Colon (tissue), 2 donors: ENCODE data around the gene PLCZ1.
"Not testable (repeated sequence)": the region's sequence is repeated elsewhere in the genome, so short reads cannot be mapped to it uniquely, and the experiment has no call there.

Source experiments
- FAIRE-seq: peaks from 2 replicates; lab custom pipeline; 2012; peaks lifted over from hg19 to GRCh38; lab: Jason Lieb, UNC
- donor health status: control.
- donor health status: control.

Gene PLCZ1, protein sequence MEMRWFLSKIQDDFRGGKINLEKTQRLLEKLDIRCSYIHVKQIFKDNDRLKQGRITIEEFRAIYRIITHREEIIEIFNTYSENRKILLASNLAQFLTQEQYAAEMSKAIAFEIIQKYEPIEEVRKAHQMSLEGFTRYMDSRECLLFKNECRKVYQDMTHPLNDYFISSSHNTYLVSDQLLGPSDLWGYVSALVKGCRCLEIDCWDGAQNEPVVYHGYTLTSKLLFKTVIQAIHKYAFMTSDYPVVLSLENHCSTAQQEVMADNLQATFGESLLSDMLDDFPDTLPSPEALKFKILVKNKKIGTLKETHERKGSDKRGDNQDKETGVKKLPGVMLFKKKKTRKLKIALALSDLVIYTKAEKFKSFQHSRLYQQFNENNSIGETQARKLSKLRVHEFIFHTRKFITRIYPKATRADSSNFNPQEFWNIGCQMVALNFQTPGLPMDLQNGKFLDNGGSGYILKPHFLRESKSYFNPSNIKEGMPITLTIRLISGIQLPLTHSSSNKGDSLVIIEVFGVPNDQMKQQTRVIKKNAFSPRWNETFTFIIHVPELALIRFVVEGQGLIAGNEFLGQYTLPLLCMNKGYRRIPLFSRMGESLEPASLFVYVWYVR

DNA sequence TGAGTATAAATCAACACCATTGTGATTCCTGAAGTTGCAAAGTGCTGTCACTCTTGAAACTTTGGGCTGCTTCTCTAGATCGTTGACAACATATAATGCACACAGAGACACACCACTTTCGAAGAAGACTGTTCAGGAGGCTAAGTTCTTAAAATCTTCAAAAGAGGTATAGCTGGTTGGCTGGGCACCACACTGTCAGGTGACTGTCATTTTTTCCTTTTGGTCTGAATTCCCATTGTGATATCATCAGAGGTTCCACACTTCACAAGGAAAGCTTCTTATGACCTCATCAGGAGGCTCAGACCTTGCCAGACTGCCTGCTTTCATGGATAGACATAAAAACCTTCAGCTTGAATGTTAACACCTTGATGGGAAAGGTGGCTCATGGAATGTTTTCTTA, at the start of gene PLCZ1, which contains the start of gene CAPZA3:
Gene PLCZ1 (minus strand): TSS at position 194 of the 400 bp plus-strand sequence. CDS start 641 bp downstream, outside the sequence.
Gene CAPZA3 (plus strand): TSS at position 301 of the 400 bp plus-strand sequence. CDS start 150 bp downstream, outside the sequence.
- FAIRE-seq: no peak

DNA sequence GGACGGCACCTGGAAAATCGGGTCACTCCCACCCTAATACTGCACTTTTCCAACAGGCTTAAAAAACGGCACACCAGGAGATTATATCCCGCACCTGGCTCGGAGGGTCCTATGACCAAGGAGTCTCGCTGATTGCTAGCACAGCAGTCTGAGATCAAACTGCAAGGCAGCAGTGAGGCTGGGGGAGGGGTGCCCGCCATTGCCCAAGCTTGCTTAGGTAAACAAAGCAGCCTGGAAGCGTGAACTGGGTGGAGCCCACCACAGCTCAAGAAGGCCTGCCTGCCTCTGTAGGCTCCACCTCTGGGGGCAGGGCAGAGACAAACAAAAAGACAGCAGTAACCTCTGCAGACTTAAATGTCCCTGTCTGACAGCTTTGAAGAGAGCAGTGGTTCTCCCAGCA, 47.7 kb upstream of the PLCZ1 start:
- FAIRE-seq: not testable (repeated sequence)

DNA sequence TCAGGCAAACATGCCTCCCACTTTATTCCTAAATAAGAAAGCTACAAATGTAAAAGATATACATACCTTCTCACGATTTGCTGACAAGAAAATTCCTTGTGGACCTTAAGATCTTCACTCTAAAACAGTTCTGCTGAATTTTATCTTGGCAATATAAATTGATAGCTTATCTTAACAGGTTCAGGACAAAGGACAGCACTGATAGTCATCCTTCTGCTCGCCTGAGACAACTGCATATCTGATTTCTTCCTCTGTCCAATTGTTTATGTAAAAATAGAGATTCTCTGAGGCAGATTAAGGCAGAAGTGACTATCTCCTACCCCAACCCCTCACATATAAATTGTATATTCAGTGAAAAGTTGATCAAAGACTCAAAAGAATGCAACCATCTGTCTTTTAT, 45.0 kb upstream of the PLCZ1 start:
- no peak for FAIRE-seq

DNA sequence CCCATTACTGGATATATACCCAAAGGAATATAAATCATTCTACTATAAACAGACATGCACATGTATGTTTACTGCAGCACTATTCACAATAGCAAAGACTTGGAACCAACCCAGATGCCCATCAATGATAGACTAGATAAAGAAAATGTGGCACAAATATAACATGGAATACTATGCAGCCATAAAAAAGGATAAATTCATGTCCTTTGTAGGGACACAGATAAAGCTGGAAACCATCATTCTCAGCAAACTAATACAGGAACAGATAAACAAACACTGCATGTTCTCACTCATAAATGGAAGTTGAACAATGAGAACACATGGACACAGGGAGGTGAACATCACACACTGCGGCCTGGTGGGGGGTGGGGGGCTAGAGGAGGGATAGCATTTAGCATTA, 28.7 kb upstream of the PLCZ1 start:
- FAIRE-seq: not testable (repeated sequence)

DNA sequence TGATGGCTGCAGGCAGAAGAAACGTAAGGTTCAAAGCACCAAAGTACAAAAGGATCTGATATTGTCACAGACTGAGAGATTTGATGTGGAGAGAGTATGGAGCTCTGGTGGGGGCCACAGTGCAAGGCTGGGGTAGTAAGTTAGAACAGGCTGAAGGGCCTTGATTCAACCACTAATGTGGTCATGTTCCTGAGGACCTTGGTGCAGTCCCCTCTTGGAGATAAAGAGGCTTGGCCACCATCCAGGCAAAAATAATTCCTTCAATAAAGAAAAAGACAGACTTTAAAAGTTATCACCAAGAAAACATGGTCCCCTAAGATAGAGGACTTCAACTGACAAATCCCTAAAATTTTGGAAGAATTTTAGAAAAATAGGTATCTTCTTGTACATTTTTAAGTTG, 17.5 kb upstream of the PLCZ1 start:
- no peak for FAIRE-seq

DNA sequence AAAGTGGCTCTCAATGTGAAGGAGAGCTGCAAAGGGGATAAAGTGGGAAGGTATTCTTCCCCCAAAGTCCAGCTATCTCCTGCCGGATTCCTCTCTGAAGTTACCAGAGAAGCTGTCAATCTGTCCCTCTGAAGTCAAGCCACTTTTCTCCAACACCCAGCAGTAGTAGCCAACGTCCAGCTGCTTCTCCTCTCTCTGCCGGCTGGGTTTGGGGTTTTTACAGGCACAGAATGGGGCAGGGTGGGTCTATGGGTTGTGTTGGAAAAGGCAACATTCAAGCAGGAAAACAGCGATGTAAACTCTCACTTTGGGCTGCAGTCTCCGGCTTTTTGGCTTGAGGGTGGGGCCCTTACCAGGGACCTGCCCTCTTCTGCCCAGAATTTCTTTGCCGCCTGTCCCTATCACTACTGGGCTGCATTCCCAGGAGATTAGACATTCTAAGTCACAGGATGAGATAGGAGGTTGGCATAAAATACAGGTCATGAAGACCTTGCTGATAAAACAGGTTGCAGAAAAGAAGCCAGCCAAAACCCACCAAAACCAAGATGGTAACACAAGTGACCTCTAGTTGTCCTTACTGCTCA, 16.4 kb upstream of the PLCZ1 start:
- no peak for FAIRE-seq

DNA sequence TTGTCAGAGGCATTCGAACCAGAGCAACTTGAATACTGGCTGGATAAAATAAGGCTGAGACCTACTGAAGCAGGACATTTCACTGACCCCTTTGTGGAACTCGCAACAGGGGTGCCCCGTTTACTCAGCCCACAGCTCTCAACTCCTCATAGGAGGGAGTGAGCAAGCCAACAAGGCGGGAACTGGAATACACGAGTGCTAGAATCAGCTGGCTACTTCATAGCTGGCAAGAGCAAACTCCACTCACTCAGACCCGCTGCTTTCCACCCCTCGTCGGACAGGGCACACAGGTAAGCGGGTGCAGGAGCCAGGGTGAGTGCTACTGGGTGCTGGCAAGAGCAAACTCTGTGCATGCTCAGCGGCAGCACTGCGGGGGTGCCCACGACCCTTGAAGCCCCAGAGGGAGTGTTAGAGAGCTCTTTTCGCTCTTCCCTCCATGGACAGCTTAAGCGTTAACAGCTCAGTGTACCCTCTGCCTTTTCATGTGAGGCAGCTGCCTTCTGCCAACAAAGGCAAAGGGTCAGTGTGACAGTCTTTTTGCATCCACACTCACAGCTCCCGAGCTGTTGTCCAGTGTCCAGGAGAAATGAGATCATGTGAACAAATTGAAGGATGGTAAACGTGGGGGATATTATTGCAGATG, 15.8 kb upstream of the PLCZ1 start:
- no peak for FAIRE-seq

DNA sequence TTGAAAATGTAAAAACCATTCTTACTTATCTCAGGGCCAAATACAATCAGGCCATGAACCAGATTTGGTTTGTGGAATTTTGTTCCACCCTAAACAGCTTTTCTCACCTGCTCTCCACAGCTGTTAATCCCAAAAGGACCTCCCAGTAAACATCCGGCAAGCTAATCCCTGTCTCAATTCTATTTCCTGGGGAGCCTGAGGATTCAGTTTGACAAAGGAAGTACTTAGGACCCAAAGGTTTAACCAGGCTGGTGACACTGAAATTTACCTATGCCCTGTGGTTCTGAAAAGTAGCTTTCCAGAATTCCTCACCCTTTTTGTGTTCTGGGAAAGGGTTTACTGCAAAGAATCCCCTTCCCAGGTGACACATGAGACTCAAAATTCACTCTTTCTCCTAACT, 15.1 kb upstream of the PLCZ1 start:
- no peak for FAIRE-seq

DNA sequence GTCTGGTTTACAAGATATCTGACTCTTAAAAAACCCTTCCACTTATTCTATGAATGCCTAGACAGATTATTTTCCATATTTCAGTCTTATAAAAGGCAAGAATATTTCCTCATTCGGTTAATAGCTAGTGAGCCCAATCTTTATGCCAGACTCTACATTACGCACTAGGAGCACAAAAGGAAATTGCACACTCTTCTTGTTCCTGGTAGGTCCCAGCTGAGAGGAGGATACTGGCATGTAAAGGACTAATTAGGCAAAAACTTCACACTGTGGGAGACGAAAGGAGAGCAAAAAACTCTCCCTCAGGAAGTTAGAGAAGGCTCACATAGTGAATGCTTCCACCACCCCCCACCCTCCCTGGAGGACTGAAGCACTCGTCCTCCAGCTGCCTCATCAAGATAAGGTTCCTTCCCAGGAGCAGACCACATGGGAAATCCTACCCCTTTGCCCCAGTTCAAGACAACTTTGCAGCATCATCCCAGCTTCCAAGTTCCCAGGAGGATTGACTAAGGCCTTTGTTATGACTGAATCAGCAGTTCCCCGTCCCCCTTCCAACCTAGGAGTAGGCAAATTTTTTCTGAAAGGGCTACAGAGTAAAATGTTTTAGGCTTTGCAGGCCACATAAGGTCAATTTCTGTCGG, 14.6 kb upstream of the PLCZ1 start:
- no peak for FAIRE-seq

DNA sequence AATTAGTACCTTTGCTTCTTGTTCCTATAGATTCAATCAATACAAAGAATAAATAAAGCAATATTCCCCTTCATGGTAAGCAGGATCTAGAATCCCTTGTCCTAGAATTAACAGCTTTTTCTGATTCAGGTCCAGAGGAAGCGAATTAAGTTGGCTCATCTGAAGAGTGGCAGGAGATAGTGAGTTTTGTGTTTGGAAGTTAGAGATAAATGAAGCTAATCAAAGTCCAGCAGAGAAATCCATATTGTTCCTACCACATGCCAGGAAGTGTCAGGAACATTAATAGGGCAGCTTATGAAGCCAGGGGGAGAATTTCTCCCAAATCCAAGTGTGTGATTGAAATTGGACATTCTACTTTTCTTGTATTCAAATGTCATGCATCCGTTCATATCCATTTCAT, 14.1 kb upstream of the PLCZ1 start:
- no peak for FAIRE-seq

DNA sequence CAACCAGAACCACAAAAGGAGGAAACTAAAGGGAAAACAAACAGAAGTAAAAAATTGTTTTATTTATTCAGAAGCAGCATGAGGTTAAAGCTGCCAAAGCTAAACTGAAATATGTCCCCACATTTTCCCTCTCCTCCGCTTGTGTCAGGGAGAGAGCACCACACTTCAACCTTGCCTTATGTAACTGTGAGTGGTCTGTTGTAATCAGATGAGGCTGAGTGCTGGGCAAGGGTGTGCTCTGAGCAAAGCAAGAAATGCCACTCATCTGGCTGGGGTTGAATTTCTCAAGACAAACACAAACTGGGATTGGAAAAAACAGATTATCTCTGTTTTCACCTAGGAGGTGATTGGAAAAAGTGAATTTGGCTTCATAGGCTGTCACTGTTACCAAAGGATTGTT, 12.3 kb upstream of the PLCZ1 start:
- no peak for FAIRE-seq

DNA sequence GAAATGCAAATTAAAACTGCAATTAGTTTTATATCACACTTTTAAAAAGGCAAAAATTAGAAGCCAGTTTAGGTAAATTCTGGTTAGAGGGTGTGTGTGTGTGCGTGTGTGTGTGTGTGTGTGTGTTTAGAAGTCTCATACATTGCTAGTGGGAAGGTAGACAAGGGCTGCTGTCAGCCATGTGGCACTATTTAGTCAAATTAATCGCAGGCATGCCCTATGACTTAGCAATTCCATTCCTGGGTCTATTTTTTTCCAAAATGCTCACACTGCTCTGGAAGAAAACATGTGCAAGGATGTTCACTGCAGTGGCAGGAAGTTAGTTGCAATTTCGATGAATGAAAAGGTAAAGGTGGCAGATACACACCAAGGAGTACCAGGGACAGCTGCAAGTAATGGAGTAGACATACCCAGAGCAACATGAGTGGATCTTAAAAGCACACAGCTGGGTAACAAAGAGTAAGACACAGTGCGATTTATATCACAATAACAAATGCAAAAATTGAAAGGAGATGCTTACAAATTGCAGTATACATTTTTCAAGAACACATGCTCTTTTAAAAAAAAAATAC, 11.7 kb upstream of the PLCZ1 start:
- no peak for FAIRE-seq

DNA sequence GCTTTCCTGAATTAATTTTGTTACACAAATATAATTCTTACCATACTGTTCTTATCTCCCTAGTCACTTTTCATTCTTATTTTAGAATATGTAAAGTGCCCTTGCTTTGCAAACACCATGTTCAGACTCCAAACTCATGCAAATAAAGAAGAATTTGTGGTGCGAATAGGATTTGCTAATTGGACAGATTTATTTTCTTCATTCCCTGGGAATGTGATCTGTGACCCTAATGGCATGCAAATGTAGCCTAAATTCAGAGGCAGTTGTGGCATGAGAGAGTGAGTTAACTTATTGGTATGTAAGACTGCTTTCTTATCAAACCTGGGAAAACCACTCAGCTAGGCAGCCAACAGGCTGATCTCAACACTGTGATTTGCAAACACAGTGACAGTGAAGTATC, 10.1 kb upstream of the PLCZ1 start:
- no peak for FAIRE-seq

DNA sequence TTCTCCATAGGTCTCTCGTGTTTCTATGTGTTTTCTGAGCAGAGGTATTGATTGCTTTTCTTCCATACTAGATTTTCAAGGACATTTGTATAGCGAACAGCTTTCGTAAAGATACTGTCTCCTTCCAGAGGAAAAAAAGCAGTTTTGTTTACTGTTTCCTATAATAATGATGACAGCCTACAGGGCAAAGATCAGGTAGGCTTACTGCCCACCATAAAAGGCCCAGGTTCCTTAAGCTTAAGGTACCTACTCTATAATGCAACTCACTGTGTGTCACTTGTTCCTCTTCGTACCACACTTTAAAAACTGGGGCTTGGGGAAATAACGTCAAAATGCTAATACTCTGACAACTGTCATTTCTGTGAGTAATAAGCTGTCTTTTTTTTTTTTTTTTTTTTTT, 6.7 kb downstream of the PLCZ1 start:
- no peak for FAIRE-seq

DNA sequence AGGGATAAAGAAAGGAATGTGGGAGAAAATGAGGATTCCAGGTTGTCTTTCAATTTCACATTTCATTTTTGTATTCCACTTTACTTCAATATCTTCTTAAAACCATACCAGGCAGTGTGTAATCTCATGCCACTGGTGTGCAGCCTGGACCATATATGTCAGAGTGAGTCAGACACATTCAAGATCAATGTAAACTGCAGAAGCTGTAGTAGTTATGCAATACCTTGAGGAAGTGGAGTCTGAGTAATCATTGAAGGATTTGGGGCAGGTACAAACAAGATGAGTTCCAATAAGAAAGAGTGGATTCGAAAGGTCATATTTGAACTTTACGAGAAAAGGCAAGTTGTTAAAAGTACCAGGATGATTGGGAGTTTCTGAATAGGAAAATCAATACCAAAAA, 14.1 kb downstream of the PLCZ1 start:
- no peak for FAIRE-seq

DNA sequence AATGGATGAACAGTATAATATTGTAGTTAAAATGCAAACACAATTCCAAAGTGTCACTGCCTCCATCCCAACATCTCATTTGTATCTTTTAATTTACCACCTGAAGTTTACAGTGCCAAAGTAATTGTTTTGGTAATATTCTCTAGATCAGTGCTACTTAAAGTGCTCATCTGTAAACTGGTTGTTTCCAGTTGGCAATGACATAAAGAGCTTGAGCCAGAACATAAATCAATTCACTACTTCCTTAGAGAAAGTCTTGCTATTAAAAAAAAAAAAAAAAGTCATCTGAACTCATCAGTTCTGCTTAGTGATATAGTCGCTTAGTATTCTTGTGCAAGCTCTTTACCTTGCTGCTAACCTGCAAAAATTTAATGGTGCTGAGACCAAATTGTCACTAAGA, 16.4 kb downstream of the PLCZ1 start:
- no peak for FAIRE-seq

DNA sequence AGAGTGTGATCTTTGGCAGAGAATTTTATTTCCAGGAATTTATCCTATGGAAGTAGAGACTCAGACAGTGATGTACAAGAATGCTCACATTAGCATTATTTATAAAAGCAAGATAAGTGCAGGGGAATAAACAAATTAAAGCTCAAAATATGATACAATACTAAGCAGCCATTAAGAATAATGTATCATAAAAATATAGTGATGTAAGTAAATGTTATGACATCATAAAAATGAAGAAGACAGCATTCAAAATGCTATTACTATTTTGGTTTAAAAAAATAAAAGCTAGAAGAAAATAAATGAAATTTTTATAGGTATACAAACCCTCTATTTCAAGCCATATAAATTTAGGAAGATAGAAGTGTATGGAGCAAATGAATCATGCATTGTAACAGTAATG, 17.1 kb downstream of the PLCZ1 start:
- FAIRE-seq: no peak

DNA sequence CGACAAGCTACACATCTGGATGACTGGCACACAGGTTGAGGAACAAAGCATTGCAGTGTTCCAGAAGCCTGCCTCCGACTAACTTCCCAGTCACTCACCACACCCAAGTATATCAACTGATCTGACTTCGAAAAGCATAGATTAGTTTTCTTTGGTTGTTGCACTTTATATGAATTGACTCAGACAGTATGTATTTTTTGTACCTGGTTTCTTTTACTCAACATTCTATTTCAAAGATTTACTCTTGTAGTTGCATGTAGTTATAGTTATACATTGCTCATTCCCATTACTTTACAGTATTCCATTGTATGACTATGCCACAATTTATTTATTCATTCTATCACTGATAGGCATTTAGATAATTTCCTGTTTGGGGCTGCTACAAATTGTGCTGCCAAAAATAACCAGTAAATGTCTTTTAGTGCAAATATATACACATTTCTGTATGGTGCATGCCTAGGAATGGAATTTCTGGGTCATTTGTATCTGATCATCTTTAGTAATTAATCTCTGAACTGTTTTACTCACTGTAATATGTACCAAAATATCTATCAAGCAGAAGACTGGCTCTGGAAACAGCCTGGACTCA, 17.8 kb downstream of the PLCZ1 start:
- FAIRE-seq: no peak

DNA sequence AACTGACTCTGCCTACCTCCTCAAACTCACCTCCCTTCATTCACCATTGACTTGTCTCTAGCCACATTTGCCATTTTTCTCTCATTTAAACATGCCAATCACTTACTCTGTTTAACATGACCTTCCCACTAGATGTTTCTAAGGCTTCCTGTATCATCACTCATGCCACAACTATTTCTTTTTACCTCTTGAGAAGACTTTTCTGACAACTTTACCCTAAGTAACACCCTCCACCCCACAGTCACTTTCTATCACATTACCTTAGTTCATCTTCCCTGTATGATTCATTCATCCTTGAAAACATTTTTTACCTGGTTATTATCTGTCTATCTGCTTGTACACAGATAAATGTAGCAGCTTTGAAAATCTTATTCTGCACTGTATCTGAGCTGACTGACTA, 19.4 kb downstream of the PLCZ1 start:
- no peak for FAIRE-seq

DNA sequence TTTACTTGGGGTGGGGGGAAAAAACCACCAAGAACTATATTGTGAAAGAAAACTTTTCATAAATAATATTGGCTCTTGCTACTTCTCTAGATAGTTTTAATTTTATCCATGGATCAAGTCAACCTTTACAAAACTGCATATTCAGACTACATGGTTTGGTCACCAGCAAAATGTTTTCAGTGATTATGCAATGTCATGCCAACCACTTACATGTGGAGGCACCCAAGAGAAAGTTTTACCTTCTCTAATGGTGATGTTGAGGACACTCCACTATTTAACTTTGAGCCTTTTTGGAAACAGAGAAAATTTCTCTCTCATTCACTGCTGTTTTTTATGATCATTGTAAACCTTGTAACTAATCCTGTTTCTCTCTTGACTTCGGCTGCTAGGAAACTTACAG, 21.6 kb downstream of the PLCZ1 start:
- no peak for FAIRE-seq

DNA sequence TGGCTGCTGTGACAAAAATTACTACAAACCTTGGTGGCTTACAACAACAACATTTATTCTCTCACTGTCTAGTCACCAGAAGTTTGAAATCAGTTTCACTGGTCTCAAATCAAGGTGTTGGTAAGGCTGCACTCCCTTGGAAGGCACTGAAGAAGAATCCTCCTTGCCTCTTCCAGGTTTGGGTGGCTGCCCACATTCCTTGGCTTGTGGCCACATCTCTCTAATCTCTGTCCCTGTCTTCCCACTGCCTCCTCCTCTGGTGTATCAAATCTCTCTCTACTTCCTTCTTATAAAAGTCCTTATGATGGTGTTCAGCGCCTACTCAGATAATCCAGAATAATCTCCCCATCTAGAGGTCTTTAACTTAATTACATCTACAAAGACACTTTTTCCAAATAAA, 31.0 kb downstream of the PLCZ1 start:
- FAIRE-seq: no peak

DNA sequence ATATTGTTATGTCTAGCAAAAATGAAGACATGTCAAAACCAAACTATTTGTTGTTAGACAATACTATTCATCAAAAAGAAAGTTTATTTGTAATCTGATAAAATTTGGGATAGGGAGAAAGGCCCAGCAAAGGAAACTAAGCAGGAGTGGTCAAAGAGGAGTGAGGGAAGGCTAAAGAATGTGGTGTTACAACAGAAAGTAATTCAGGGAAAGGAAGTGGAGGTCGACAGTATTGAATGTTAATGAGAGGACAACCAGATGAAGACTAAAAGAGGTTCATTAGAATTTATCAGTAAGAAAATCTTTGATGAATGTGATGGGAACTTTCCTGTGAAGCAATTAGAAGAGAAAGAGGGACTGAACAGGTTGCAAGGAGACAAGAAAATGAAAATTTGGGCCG, 33.9 kb downstream of the PLCZ1 start:
- no peak for FAIRE-seq
